ENCODE data around the gene SCFD2. TPM values are rescaled to one million over a fixed set of nuclear protein-coding genes. Genes with fewer than 3 reads are reported as not detected.

SCFD2 gene
- total and polyA plus RNA-seq, 8 donors = 4.0 to 13.5 (median 8.9) TPM

DNA sequence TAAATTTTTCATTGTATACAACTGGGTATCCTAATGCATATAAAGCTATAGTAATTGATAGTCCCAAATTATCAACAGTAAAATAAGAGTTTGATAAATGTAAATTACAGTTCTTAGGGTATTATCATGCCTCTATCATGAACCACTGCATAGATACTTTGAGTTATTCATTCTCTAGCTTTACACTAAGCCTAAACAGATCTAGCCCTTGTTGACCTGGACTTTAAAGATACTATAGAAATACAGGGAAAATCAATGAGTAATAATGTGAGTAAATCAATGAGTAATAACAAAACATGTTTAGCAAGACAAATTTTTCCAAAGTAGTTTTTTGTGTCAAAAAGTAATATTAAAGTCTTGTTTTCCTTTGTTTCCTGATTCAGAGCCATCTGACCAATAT is 228.4 kb downstream of the SCFD2 start:
- H3K27me3 ChIP-seq = no peaks in the 10 kb centered on the region
- no peak for DNase-seq
- ATAC-seq = no peak
- TF ChIP-seq, protein P1, sequence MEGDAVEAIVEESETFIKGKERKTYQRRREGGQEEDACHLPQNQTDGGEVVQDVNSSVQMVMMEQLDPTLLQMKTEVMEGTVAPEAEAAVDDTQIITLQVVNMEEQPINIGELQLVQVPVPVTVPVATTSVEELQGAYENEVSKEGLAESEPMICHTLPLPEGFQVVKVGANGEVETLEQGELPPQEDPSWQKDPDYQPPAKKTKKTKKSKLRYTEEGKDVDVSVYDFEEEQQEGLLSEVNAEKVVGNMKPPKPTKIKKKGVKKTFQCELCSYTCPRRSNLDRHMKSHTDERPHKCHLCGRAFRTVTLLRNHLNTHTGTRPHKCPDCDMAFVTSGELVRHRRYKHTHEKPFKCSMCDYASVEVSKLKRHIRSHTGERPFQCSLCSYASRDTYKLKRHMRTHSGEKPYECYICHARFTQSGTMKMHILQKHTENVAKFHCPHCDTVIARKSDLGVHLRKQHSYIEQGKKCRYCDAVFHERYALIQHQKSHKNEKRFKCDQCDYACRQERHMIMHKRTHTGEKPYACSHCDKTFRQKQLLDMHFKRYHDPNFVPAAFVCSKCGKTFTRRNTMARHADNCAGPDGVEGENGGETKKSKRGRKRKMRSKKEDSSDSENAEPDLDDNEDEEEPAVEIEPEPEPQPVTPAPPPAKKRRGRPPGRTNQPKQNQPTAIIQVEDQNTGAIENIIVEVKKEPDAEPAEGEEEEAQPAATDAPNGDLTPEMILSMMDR (IDR thresholded peaks at IDR 0.05) = no peak
- intact Hi-C loops (cut with DNase I) = no loop called here
- no peak overlapping the region for H3K27ac ChIP-seq
- no peak overlapping the region for H3K4me3 ChIP-seq
- H3K4me1 ChIP-seq = no peaks in the 10 kb centered on the region
- H3K36me3 ChIP-seq = no peaks in the 10 kb centered on the region
- H3K9me3 ChIP-seq = no peaks in the 10 kb centered on the region
- no peak for FAIRE-seq

DNA sequence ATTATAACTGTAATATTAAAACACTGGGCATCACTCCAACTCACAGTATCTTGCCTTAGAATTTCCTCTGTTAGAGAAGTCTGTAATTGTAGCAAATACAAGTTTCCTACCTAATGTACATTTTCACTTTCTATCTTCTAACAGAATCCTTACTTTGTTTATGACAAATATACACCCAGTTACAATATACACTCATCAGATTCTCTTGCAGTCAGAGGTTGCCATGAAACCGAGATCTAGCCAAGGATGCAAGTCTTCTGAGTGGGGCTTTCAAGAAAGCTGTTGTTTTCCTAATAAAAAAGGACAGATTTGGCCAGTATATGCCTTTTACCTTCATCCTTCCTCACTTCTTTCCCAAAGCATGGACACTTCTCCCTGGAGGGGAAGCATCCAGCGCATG is 228.9 kb downstream of the SCFD2 start:
- Histone ChIP-seq H3K27me3 (no peaks in the 10 kb centered on the region), H3K9me3 (no peaks in the 10 kb centered on the region), H3K4me1 (no peaks in the 10 kb centered on the region), H3K27ac (no peak overlapping the region), H3K4me3 (no peak overlapping the region), H3K36me3 (no peaks in the 10 kb centered on the region)
- FAIRE-seq (no peak), ATAC-seq (no peak), DNase-seq (no peak)
- 98 to 100% methylated on average over 2 of the region's 2 CpGs for WGBS, 2 donors
- intact Hi-C loops (cut with DNase I) = no loop called here
- TF ChIP-seq, protein P1 (IDR thresholded peaks at IDR 0.05) = no peak

DNA sequence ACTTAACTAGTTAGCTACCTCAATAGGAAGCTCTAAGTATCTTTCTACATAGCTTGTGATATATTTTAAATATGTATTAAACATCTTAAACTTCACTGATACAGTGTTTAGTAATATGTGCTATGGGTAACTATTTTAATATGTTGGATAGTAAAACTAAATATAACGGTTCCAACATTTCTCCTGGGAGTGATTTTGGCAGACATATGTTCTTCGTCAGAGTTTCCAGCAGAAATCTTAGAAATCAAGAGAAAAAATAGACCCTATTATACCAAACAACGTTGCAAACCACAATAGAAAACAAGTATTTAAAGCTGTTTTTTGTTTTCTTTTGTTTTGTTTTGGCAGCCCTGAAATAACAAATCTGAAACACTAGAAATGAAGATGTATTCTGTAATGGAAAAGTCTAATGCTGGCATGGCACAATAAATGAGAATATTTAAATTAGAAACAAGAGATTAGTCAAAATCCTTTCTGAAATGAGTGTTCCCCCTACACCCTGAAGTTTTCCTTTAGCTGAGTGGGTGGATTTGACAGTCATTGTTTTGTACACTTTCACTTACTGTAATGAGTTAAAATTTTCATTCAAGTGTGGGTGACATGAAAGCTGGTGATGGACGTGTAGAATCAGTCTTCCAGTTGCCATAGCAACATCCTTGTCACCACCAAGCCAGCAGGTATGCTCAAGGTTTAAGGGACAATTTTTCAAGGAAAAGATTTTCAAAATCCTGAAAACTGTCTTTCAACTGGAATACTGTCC is 233.5 kb downstream of the SCFD2 start:
- DNase-seq = no peak

DNA sequence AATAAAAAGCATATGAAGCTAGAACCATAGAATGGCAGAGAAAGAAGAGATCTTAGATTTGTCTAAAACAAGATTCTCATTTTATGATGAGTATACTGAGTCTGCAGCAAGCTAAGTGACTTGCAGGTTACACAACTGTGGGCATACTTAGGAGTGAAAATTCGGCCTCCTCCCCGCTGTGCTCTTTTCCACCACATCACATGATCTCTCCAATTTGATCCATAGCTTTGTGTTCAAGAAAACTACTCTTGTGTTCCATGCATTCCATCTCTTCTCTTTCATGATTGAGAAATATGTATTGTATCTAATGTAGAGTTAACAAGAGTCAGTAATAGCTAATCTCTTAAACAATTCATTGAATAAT is 234.3 kb downstream of the SCFD2 start:
- FAIRE-seq (no peak), ATAC-seq (no peak), DNase-seq (no peak)
- H3K4me1 ChIP-seq = peaks cover 0 to 3% (median 0%) of the 10 kb centered on the region in 3 donors
- H3K27ac ChIP-seq = no peak overlapping the region
- intact Hi-C loops (cut with DNase I) = no loop called here
- H3K27me3 ChIP-seq = no peaks in the 10 kb centered on the region
- H3K36me3 ChIP-seq = no peaks in the 10 kb centered on the region
- H3K4me3 ChIP-seq = no peak overlapping the region
- TF ChIP-seq, protein P1 (IDR thresholded peaks at IDR 0.05) = no peak
- H3K9me3 ChIP-seq = no peaks in the 10 kb centered on the region
- WGBS, 2 donors = 94 to 95% methylated on average over 2 of the region's 2 CpGs

More for the DNA sequence above, 233.5 kb downstream of the SCFD2 start:
- Histone ChIP-seq H3K4me1 (peaks cover 0 to 3% (median 0%) of the 10 kb centered on the region in 3 donors), H3K27me3 (no peaks in the 10 kb centered on the region), H3K27ac (no peak overlapping the region), H3K9me3 (no peaks in the 10 kb centered on the region), H3K4me3 (no peak overlapping the region), H3K36me3 (no peaks in the 10 kb centered on the region)
- intact Hi-C loops (cut with DNase I) = no loop called here
- TF ChIP-seq, protein P1 (IDR thresholded peaks at IDR 0.05) = no peak
- ATAC-seq (no peak), FAIRE-seq (peak; percentile 64)
- 46 to 63% methylated on average over 4 of the region's 4 CpGs for WGBS, 2 donors

DNA sequence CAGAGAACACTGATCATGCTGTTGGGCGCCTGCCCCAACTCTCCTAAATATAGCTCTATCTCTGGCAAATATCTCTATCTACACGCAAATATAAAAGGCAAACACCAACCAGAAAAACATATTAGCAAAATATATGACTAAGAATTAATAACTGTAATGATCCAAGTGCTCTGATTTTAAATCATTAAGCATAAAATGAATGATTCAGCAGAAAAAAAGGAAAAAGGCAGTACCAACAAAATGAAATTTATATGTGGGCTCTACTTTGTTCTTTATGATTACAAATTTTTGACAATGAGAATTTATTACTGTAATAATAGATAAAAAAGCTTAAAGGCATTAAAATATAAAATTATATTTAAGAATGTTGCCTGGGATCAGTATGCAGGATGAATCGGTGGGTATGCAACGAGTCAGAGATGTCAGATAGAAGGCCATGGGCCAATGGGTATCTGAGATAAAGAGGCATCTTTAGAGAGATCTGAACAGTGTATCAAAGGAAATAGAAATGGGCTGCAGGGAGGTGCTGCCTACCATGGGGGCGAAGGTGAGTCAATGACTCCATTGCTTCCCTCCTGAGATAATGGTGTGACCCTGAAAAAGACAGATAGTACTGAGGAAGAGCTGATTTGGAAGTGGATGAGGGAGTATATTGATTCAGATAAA is 234.8 kb downstream of the SCFD2 start:
- intact Hi-C loops (cut with DNase I) = no loop called here
- FAIRE-seq (no peak), ATAC-seq (no peak)

More for the DNA sequence above, 234.8 kb downstream of the SCFD2 start:
- Histone ChIP-seq H3K36me3 (no peaks in the 10 kb centered on the region), H3K27ac (no peak overlapping the region), H3K27me3 (no peaks in the 10 kb centered on the region), H3K4me3 (no peak overlapping the region), H3K9me3 (no peaks in the 10 kb centered on the region), H3K4me1 (peaks cover 0 to 3% (median 0%) of the 10 kb centered on the region in 3 donors)
- TF ChIP-seq, protein P1 (IDR thresholded peaks at IDR 0.05) = no peak
- WGBS, 2 donors = 84 to 87% methylated on average over 5 of the region's 5 CpGs
- no peak for DNase-seq
